Measurements from ENCODE around the gene TPH1. TPM values are rescaled to one million over a fixed set of nuclear protein-coding genes. Genes with fewer than 3 reads are reported as not detected.

The TPH1 gene
- under 0.01 TPM in 1 of 2 replicates, not detected in the other for total RNA-seq

- peak in 1 of 2 donors; percentile 15 for DNase-seq (ENCODE audit: low read depth in 2 of 2)
These were observed at the start of gene TPH1 for GRCh38 chr11:18046116-18046777. Gene TPH1 (minus strand): TSS chr11:18046269. CDS start chr11:18040762, 5,507 bp downstream.

- no peak for DNase-seq (ENCODE audit: low read depth in 2 of 2)
These were observed 47.9 kb upstream of the TPH1 start for GRCh38 chr11:18093959-18094358.

DNA sequence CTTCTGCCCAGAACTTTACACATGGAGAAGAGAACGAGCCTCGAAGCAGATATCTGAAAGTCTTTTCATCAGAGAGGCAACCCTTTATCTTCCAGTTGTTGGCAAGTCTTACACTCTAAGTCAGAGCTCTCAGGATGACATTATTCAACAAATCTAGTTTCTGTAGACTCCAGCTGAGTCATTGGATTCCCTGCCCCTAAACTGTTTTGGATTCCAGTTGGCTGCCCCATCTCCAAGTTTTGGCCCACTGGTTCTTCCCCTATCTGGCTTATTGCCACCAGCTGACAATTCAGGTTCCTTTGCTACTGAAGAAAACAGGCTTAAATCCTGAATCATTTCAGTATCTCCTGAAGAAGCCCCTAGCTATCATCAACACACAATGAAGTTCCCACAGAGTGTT is 45.7 kb upstream of the TPH1 start:
- DNase-seq (ENCODE audit: low read depth in 2 of 2), result no peak

DNA sequence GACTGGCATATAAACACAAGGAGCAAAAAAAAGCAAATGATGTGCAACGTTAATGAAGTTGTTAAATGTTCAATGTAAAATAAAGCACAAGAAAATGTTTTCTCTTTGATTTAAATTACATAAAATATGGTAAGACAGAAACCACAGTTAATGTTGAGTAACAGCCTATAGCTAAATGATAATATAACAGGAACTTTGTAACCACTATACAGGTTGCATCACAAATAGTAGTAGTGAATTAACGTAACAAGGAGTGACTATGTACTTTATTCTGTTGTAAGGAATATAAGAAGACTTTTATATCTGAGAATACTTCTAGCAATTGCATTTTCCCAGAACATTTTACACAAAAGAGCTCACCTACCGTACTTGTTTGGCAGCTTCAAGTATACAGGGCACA is 42.9 kb upstream of the TPH1 start:
- DNase-seq (ENCODE audit: low read depth in 2 of 2), result no peak

DNA sequence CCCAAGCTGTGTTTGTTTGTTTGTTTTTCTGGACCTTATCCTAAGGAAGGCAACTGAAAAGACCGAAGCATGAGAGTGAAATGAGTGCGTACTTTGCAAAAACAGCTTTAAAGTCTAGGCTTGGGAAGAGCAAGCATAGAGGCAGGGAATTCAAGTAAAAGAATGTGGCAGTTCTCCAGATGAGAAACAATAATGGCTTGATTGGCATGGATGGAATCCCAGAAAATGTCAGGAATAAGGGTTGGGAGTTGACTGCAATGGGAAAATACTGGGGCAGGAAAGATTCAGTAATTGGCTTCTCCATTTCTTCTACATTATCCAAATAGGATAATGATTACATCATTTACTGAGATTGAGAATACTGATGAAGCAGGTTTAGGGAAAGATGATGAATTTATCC is 42.3 kb upstream of the TPH1 start:
- no peak for DNase-seq (ENCODE audit: low read depth in 2 of 2)

DNA sequence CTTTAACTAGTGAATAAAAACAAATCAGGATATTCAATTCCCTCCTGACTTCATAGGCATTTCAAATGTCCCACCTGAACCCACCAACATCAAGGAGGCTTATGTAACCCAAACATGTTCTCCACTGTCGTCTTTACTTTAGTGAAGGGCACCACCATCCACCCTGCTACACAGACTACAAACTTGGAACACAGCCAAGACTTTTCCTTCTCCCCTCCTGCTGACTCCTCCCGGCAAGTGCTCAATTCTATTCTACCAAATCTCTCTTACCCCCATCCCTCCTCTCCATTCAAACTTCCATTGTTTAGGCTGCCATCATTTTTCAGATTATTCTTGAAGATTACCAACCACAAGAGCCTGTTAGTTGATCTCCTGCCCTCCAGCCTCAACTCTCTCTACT is 35.5 kb upstream of the TPH1 start:
- peak in 1 of 2 donors; percentile 11 for DNase-seq (ENCODE audit: low read depth in 2 of 2)

GRCh38 chr11:18080451-18080850 is 34.4 kb upstream of the TPH1 start:
- peak in 1 of 2 donors; percentile 72 for DNase-seq (ENCODE audit: low read depth in 2 of 2)

DNA sequence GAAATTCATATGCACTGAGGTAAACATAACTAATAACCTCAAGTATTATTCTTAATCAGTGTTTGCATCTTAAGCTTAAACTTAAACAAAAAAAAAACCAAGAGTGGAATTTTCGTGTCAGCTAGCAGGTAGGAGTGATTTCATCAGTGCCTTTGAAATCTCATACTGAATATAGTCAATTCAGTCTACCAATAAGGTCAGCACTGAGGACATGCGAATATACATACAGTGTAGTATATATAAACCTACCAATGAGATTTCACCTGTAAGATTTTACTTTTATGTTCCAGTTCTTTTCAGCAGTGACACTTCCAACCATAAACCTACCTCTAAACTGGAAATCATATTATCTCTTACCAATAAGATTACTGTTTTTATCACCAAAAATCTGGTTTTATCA is 32.8 kb upstream of the TPH1 start:
- no peak for DNase-seq (ENCODE audit: low read depth in 2 of 2)

DNA sequence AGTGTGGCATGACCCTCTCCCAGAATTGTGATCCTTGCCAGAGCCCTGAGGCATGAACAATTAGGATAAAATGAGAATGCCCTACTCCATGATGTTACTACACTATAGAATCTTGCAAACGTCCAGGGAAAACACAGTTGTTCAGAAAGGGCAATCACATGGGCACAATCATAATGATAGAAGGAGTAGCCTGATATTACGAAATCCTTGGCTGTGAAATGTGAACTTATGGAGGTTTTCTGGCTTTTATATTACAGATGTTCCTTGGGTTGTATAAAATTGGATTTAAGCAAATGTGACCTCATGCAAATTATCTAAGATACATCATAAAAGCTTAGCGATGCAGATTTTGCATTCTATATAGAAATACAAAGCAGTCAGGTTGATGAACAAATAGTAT is 29.4 kb upstream of the TPH1 start:
- no peak for DNase-seq (ENCODE audit: low read depth in 2 of 2)

DNA sequence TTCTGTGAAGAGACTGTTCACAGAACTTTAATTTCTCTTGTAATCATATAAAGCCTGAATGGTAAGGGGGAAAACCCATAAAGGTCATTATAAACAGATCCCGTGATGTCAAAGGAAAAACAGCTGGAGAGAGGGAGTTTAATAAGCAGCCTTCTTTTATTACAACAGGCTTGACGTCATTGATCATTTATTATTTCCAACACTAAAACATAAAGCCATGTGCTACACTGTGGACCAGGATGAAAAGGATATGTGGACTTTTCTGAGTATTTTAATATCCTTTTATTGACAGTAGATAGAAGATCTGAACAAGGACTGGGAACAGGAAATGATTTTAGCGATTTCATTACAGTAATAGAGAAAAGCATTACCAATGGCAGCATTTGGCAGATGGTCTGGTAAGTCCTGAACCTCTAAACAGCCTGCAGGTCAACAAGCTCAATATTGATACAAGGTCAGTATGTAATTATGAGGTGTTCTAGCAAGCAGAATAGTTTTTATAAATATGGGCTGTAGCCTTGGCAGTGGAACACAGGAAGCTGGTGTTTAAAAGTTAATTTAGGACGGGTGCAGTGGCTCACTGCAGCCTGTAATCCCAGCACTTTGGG is 25.1 kb upstream of the TPH1 start:
- DNase-seq (ENCODE audit: low read depth in 2 of 2), result no peak

- no peak for DNase-seq (ENCODE audit: low read depth in 2 of 2)
These were observed 21.3 kb upstream of the TPH1 start for GRCh38 chr11:18067372-18067771.

DNA sequence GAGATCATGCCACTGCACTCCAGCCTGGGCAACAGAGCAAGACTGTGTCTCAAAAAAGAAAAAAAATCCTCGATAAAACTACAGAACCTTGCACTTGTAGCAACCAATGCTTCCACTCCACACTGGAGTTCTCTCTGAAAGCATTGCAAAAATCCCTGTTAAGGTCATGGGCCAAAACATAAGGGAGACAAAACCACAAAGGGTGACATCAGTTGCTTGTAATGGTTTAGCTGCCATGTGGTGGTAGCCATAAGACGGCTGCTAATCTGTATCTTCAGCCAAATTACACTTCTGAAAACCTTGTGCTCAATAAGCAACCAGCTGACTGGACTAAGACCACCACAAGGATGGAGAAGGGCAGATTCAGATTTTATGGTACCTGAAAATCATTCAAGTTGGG is 20.6 kb upstream of the TPH1 start:
- no peak for DNase-seq (ENCODE audit: low read depth in 2 of 2)

DNA sequence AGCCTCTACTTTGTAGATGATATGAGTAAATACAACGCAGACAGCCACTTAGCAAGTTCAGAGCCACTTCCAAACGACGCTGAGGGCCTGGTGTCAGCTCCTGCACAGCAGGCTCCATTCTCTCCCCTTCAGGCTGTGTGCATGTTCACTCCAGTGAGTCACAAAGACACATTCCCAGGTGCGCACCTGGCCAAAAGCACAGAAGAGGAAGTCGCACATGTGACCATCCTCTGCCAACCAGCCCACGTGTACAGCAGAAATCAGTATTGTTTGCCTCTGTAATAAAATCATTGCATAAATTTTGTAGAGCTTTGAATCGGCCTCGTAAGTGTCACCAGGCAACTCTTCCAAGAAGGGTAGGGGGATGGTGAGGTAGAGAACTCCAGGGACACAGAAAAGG is 19.5 kb upstream of the TPH1 start:
- DNase-seq (ENCODE audit: low read depth in 2 of 2), result no peak

DNA sequence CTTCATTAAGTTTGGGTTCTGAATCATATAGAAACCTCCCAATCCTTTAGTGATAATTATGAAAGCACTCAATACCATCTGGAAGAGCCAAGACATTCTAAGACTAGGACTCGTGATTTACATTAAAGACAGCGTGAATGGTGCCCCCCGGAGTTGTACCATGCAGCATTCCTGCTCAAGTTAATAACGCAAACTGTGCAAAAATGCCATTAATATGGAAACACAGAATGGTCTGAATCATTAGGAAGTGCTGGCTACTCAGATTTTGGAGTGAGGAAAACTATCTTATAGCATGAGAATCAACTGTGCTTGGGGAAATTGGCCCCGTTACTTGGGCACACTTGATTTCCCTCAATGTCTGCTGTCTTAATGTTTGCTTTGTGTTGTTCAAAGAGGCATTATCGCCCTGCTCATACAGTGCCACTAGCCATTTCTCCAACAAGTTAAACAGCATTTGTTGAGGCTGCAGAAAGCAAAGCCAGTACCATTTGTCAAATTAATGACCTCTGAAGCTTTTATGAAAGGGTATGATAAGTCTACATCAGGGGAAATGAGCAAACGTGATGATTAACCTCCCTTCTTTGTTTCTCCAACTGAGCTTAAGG is 18.5 kb upstream of the TPH1 start:
- DNase-seq (ENCODE audit: low read depth in 2 of 2), result no peak

DNA sequence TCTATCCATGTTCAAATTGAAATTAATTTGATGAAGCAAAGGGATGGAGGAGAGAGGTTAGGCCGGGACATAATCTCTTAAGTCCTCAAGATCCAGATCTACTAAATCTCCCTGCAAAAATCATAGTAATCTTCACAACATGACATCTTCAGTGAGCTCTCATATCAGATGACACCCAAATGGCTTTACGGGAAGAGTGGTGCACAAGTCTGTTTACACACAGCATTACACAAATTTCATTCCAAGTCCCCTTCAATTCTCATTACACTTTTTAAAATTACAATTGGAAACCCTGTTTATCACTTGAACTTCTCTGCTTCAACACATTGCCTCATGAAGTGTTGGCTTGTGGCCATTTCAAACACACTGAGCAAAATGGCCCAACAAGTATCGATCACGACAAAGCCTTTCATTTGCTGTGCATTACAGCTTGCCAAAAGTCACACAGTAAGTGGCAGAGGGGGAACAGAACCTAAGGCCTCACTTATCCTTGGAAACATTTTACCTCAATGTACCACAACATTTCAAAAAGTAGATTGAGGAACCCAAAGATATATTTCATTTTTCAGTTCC is 17.9 kb upstream of the TPH1 start:
- DNase-seq (ENCODE audit: low read depth in 2 of 2), result no peak

- DNase-seq (ENCODE audit: low read depth in 2 of 2), result no peak
These were observed 17.1 kb upstream of the TPH1 start for GRCh38 chr11:18063125-18063524.

GRCh38 chr11:18061351-18061750 is 15.3 kb upstream of the TPH1 start:
- no peak for DNase-seq (ENCODE audit: low read depth in 2 of 2)

DNA sequence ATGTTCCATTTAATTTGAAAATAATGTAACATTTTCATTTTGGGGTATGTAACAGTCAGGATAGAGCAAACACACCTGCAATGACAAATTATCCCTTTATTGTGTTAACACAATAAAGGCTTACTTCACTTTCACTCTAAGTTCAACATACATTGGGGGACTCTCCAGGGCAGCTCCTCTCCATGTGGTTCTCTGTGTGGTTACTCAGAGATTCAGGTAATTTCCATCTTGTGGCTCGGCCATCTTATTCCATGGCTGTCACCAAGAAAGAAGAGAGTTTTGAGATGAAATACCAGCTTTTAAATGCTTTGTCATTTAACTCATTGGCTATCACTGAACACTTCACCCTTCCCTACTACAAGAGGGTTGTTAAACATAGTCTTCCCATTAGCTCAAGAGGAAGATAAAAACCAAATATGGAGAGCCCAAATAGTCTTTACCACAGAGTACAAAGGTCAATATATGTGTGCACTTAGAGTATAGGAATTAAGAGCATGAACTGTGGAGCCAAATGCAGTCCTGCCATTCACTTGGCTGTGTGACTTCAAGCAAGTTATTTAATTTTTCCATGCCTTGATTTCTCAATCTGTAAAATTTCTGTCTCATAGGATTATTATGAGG is 10.6 kb upstream of the TPH1 start:
- DNase-seq (ENCODE audit: low read depth in 2 of 2), result no peak

DNA sequence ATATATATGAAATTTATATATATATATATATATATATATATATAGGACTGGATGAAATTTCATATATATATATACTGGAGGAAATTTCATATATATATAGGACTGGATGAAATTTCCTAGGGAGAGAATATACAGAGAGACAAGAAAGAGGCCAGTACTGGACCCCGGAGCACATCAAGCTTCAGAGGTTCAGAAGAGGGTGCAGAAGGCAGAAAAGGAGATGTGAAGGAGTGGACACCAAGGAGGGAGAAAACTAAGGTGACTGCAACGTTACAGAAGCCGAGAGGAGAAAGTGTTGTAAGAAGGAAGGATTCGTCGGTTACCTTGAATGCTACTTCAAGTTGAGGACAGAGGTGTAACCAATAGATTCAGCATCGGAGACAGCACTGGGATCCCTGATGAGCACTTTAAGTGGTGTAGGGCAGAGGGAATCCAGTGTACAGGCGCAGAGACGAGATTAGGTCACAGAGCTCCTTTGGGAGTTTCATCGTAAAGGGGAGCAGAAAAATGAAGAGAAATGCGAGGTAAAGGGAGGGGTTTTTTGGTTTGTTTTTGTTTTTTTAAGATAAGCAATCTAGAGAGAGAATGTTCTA is 8.5 kb upstream of the TPH1 start:
- no peak for DNase-seq (ENCODE audit: low read depth in 2 of 2)

- no peak for DNase-seq (ENCODE audit: low read depth in 2 of 2)
These were observed 4.8 kb upstream of the TPH1 start for GRCh38 chr11:18050848-18051247.

- no peak for DNase-seq (ENCODE audit: low read depth in 2 of 2)
These were observed 9.6 kb downstream of the TPH1 start for GRCh38 chr11:18036456-18036855.

DNA sequence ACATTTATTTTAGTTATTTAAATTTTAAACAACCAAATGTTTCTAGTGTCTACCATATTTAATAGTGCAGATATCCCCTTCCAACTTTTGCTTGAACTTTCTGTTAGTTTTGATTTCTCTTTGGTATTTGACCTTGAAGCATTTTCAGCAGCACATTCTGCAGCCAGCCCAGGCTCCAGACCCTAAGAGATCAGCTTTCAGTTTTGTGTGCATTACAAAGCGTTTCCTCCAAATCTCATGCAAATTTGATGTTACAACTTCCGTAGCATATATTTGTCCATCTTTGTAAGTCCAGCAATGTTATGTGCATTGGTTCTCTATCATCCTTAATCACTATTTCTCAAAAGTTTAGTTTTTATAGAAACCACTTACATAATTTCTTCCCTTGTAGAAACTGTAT is 18.6 kb downstream of the TPH1 start:
- DNase-seq (ENCODE audit: low read depth in 2 of 2), result no peak
